Measurements from ENCODE around the gene DEFB132. TPM values are rescaled to one million over a fixed set of nuclear protein-coding genes. Genes with fewer than 3 reads are reported as not detected.
"Not testable (repeated sequence)": the region's sequence is repeated elsewhere in the genome, so short reads cannot be mapped to it uniquely, and the experiment has no call there.

The DEFB132 gene
- total RNA-seq, 1 experiment from 2014 or later = not detected

- in situ Hi-C loops (cut with HindIII; ENCODE audit: low pct_unique_long_range_greater_than_20kb, low sequenced_read_pairs); DNase-seq (ENCODE audit: low read depth, low spot score): not testable (repeated sequence)
These were observed 4.1 kb upstream of the DEFB132 start for GRCh38 chr20:253447-253846.

GRCh38 chr20:258269-258858 is 840 bp downstream of the DEFB132 start:
- in situ Hi-C loops (cut with HindIII; ENCODE audit: low pct_unique_long_range_greater_than_20kb, low sequenced_read_pairs) = no loop called here
- DNase-seq (ENCODE audit: low read depth, low spot score) = no peak

- in situ Hi-C loops (cut with HindIII; ENCODE audit: low pct_unique_long_range_greater_than_20kb, low sequenced_read_pairs) = no loop called here
- DNase-seq (ENCODE audit: low read depth, low spot score) = peak; percentile 54
These were observed 1.4 kb downstream of the DEFB132 start for GRCh38 chr20:258963-259362.

- in situ Hi-C loops (cut with HindIII; ENCODE audit: low pct_unique_long_range_greater_than_20kb, low sequenced_read_pairs) = loop anchor here (10.0 kb wide), 1 partner anchor 65 kb away; the partner anchor contains the start of gene SOX12
- no peak for DNase-seq (ENCODE audit: low read depth, low spot score)
These were observed 2.5 kb downstream of the DEFB132 start for GRCh38 chr20:259981-260380.

GRCh38 chr20:263701-264100 is 6.2 kb downstream of the DEFB132 start:
- no peak for DNase-seq (ENCODE audit: low read depth, low spot score)
- in situ Hi-C loops (cut with HindIII; ENCODE audit: low pct_unique_long_range_greater_than_20kb, low sequenced_read_pairs) = loop anchor here (10.0 kb wide), 1 partner anchor 61 kb away; the partner anchor contains the start of gene SOX12

GRCh38 chr20:266596-267562 is 9.4 kb downstream of the DEFB132 start:
- in situ Hi-C loops (cut with HindIII; ENCODE audit: low pct_unique_long_range_greater_than_20kb, low sequenced_read_pairs) = loop anchor here (10.0 kb wide), 1 partner anchor 58 kb away; the partner anchor contains the start of gene SOX12
- DNase-seq (ENCODE audit: low read depth, low spot score) = peak; percentile 80

GRCh38 chr20:270517-270916 is 13.0 kb downstream of the DEFB132 start:
- in situ Hi-C loops (cut with HindIII; ENCODE audit: low pct_unique_long_range_greater_than_20kb, low sequenced_read_pairs) = no loop called here
- no peak for DNase-seq (ENCODE audit: low read depth, low spot score)

GRCh38 chr20:271069-271468 is 13.5 kb downstream of the DEFB132 start:
- in situ Hi-C loops (cut with HindIII; ENCODE audit: low pct_unique_long_range_greater_than_20kb, low sequenced_read_pairs) = no loop called here
- no peak for DNase-seq (ENCODE audit: low read depth, low spot score)

GRCh38 chr20:271528-271927 is 14.0 kb downstream of the DEFB132 start:
- in situ Hi-C loops (cut with HindIII; ENCODE audit: low pct_unique_long_range_greater_than_20kb, low sequenced_read_pairs) = no loop called here
- no peak for DNase-seq (ENCODE audit: low read depth, low spot score)

GRCh38 chr20:272718-273117 is 15.2 kb downstream of the DEFB132 start:
- DNase-seq (ENCODE audit: low read depth, low spot score) = no peak
- in situ Hi-C loops (cut with HindIII; ENCODE audit: low pct_unique_long_range_greater_than_20kb, low sequenced_read_pairs) = no loop called here

GRCh38 chr20:273884-274283 is 16.4 kb downstream of the DEFB132 start:
- in situ Hi-C loops (cut with HindIII; ENCODE audit: low pct_unique_long_range_greater_than_20kb, low sequenced_read_pairs) = no loop called here

GRCh38 chr20:275791-276190 is 18.3 kb downstream of the DEFB132 start:
- no peak for DNase-seq (ENCODE audit: low read depth, low spot score)
- in situ Hi-C loops (cut with HindIII; ENCODE audit: low pct_unique_long_range_greater_than_20kb, low sequenced_read_pairs) = no loop called here

More at GRCh38 chr20:273884-274283, 16.4 kb downstream of the DEFB132 start:
- DNase-seq (ENCODE audit: low read depth, low spot score) = no peak

GRCh38 chr20:276620-277495 is 19.3 kb downstream of the DEFB132 start:
- DNase-seq (ENCODE audit: low read depth, low spot score) = no peak
- in situ Hi-C loops (cut with HindIII; ENCODE audit: low pct_unique_long_range_greater_than_20kb, low sequenced_read_pairs) = no loop called here

GRCh38 chr20:277496-277781 is 19.9 kb downstream of the DEFB132 start:
- DNase-seq (ENCODE audit: low read depth, low spot score) = no peak
- in situ Hi-C loops (cut with HindIII; ENCODE audit: low pct_unique_long_range_greater_than_20kb, low sequenced_read_pairs) = no loop called here

GRCh38 chr20:278181-278580 is 20.7 kb downstream of the DEFB132 start:
- no peak for DNase-seq (ENCODE audit: low read depth, low spot score)
- in situ Hi-C loops (cut with HindIII; ENCODE audit: low pct_unique_long_range_greater_than_20kb, low sequenced_read_pairs) = no loop called here

- in situ Hi-C loops (cut with HindIII; ENCODE audit: low pct_unique_long_range_greater_than_20kb, low sequenced_read_pairs) = no loop called here
- DNase-seq (ENCODE audit: low read depth, low spot score) = no peak
These were observed 21.4 kb downstream of the DEFB132 start for GRCh38 chr20:278607-279571.

- no peak for DNase-seq (ENCODE audit: low read depth, low spot score)
- in situ Hi-C loops (cut with HindIII; ENCODE audit: low pct_unique_long_range_greater_than_20kb, low sequenced_read_pairs) = no loop called here
These were observed 26.6 kb downstream of the DEFB132 start for GRCh38 chr20:284172-284571.
